PC-3 (cell line): ENCODE results near the gene ZNF717. TPM values are rescaled to one million over a fixed set of nuclear protein-coding genes. Genes with fewer than 3 reads are reported as not detected.
"Not testable (repeated sequence)": the region's sequence is repeated elsewhere in the genome, so short reads cannot be mapped to it uniquely, and the experiment has no call there.

Experiments
- ATAC-seq: fragments of 200-7000 bp; cut with Tn5 transposase; 2 replicates; pipeline ENCODE4 v1.9.1; 2020; ENCODE audit warnings: mild to moderate bottlenecking, moderate library complexity
- Bru-seq: library from RNA; stranded (reverse); fragments of 400-500 nt; gene quantifications from one replicate; lab custom pipeline; 2021; lab: Mats Ljungman, UMichigan
- BruChase-seq, 2 experiments: library from RNA; stranded (reverse); fragments of 400-500 nt; gene quantifications; one replicate each; lab custom pipeline; 2021; lab: Mats Ljungman, UMichigan
- BruUV-seq: library from RNA; stranded (reverse); fragments of 400-500 nt; replicated peaks from 2 replicates; lab custom pipeline; 2021; lab: Mats Ljungman, UMichigan
- CTCF ChIA-PET: fragments of 300-600 bp; sonication (Branson Sonifier 250); formaldehyde crosslinking; loops from one replicate; lab custom pipeline; 2022; ENCODE audit warnings: antibody characterized with exemption; lab: Charles Lee
- POLR2A ChIA-PET: fragments of 300-600 bp; sonication (Branson Sonifier 250); formaldehyde crosslinking; loops from one replicate; lab custom pipeline; 2022; ENCODE audit warnings: antibody characterized with exemption; ENCODE audit not compliant: unreplicated experiment; lab: Charles Lee
- DNase-seq: peaks from one replicate; pipeline ENCODE4 v3.0.0-alpha.2; 2015
- H2AFZ ChIP-seq: fragments of 300-600 bp; sonication (generic); 2 replicates; pipeline ENCODE4 v1.6.0; 2016; ENCODE audit warnings: antibody characterized with exemption, low read length
- H3F3A ChIP-seq: fragments of 300-600 bp; sonication (generic); one replicate; pipeline ENCODE4 v1.6.0; 2017; ENCODE audit warnings: antibody characterized with exemption, low read length, control low read depth, mild to moderate bottlenecking; ENCODE audit not compliant: unreplicated experiment
- H3K27ac ChIP-seq: fragments of 300-600 bp; sonication (generic); 2 replicates; pipeline ENCODE4 v1.5.1; 2016; ENCODE audit warnings: mild to moderate bottlenecking, low read length
- H3K27me3 ChIP-seq: fragments of 300-600 bp; sonication (generic); 2 replicates; pipeline ENCODE4 v1.6.1; 2016; ENCODE audit warnings: low read length, mixed read lengths
- H3K36me3 ChIP-seq: fragments of 300-600 bp; sonication (generic); 2 replicates; pipeline ENCODE4 v1.6.1; 2016; ENCODE audit warnings: low read depth, mixed run types, low read length, mixed read lengths
- H3K4me1 ChIP-seq: fragments of 300-600 bp; sonication (generic); 2 replicates; pipeline ENCODE4 v1.5.1; 2016; ENCODE audit warnings: low read length; ENCODE audit not compliant: insufficient read depth
- H3K4me2 ChIP-seq: fragments of 300-600 bp; sonication (generic); 2 replicates; pipeline ENCODE4 v1.6.0; 2016; ENCODE audit warnings: low read length
- H3K4me3 ChIP-seq: fragments of 300-600 bp; sonication (generic); 2 replicates; pipeline ENCODE4 v1.5.1; 2016; ENCODE audit warnings: mild to moderate bottlenecking, low read length, mixed read lengths
- H3K79me2 ChIP-seq: fragments of 300-600 bp; sonication (generic); 2 replicates; pipeline ENCODE4 v1.6.1; 2017; ENCODE audit warnings: low read length, mixed read lengths
- H3K9ac ChIP-seq: fragments of 300-600 bp; sonication (generic); 2 replicates; pipeline ENCODE4 v1.6.0; 2016; ENCODE audit warnings: mild to moderate bottlenecking, low read length
- H3K9me2 ChIP-seq: fragments of 300-600 bp; sonication (generic); replicated peaks from 2 replicates; pipeline ENCODE4 v1.6.1; 2016; ENCODE audit warnings: mixed run types, low read length, mixed read lengths
- H3K9me3 ChIP-seq: fragments of 300-600 bp; sonication (generic); 2 replicates; pipeline ENCODE4 v1.6.1; 2016; ENCODE audit warnings: low read length, mixed read lengths
- H4K20me1 ChIP-seq: fragments of 300-600 bp; sonication (generic); 2 replicates; pipeline ENCODE4 v1.6.1; 2016; ENCODE audit warnings: low read length, mixed read lengths
- intact Hi-C: fragments of 100-400 bp; cut with micrococcal nuclease; formaldehyde crosslinking; loops from 2 replicates; pipeline ENCODE4 v1.9.0; 2023
- long read RNA-seq: library from polyadenylated mRNA; unstranded; transcript quantifications from one replicate; pipeline ENCODE4 v2.0.0, GENCODE V29; 2021; ENCODE audit not compliant: unreplicated experiment
- total RNA-seq: library from RNA; depleted of rRNA; stranded (reverse); fragments of >200 nt; gene quantifications from 2 replicates; pipeline ENCODE4 v1.2.3, GENCODE V29; 2014; rRNA removed
- TF ChIP-seq, protein P1 (sequence below): fragments of 300-600 bp; sonication (generic); conservative IDR thresholded peaks from 2 replicates; pipeline ENCODE4 v1.5.1; 2017; ENCODE audit warnings: antibody characterized with exemption, low read depth, mild to moderate bottlenecking, low read length

Gene ZNF717
- total RNA-seq (5.2 and 6.7 TPM in 2 replicates), Bru-seq, nascent RNA (percentile 66 among the genes with signal in this experiment), BruChase-seq, experiment 1, labeled RNA remaining after a 6-hour chase (percentile 62 among the genes with signal in this experiment), BruChase-seq, experiment 2, labeled RNA remaining after a 2-hour chase (percentile 69 among the genes with signal in this experiment)
- long read RNA-seq, partial matches to known transcripts: 2 of 22 reads
- long read RNA-seq, other reads (novel, unspliced or antisense): 17 of 22 reads

DNA sequence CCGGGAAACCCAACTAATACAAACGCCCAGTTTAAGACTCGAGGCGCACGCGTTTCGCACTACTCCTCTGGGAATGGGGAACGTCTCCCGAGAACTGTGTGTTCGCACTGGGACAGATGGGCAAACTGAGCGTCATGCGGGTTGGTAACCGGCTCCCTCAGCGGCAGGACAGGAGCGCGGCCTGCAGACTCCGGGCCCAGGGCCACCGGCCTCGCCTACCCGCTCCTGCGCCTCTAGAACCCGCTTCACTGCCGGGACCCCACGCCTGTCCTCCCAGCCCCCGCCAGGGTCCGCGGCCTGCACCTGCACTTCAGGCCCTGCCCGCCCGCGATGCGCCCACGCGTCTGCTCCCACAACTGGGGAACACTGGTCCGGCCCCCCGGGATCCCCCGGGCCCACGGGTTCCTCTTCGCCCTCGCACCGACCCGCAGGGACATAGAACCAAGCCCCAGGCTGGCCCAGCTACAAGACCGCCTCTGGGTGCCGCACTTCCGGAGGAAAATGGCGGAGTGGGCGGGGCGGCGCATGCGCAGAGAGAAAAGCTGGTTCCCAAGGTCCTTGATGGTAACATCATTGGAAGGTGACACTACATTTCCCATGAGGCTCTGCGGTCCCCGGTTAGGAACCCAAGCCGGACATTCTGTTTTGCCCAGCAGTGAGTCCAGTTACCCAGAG is at the start of gene ZNF717:
Gene ZNF717 (minus strand): TSS at position 469 of the 675 bp plus-strand sequence. CDS start 2,187 bp downstream, outside the sequence.
- H3K27me3 ChIP-seq, intact Hi-C loops, H3K9me2 ChIP-seq, POLR2A ChIA-PET, H3F3A ChIP-seq, H3K27ac ChIP-seq, H3K79me2 ChIP-seq, H3K4me1 ChIP-seq, H3K9me3 ChIP-seq, ATAC-seq, H4K20me1 ChIP-seq, H3K36me3 ChIP-seq, CTCF ChIA-PET: not testable (repeated sequence)
- DNase-seq: peak; percentile 71
- BruUV-seq: TSS peak; percentile 55
- peak within 1 kb of the TSS; percentile 72 for H3K4me3 ChIP-seq
- peak within 1 kb of the TSS; percentile 77 for H2AFZ ChIP-seq
- peak within 1 kb of the TSS; percentile 82 for H3K4me2 ChIP-seq
- H3K9ac ChIP-seq: peak within 1 kb of the TSS; percentile 88

DNA sequence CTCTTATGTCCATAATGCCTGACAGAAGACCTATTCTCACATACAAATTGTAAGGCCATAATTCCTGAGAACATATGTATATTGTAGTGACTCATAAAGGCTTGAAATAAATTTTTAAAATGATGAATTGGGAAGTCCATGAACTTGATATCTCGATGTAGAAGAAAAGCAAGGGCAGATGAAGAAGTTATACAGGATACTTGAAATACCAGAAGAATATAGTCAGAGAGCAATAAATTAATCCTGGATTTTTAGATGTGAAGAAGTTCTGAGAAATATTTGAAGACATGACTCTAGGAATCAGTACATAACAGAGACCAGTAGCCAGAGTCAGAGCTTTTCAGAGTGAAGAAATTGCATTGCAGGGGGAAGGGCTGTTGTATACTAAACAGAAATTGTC is 45.7 kb upstream of the ZNF717 start:
- H3K27ac ChIP-seq, BruUV-seq, intact Hi-C loops, DNase-seq, H3K4me3 ChIP-seq, H3F3A ChIP-seq, POLR2A ChIA-PET, H3K4me2 ChIP-seq, H3K79me2 ChIP-seq, H3K4me1 ChIP-seq, H3K9me2 ChIP-seq, H3K9me3 ChIP-seq, H4K20me1 ChIP-seq, H2AFZ ChIP-seq, H3K27me3 ChIP-seq, CTCF ChIA-PET, H3K9ac ChIP-seq, ATAC-seq, H3K36me3 ChIP-seq: not testable (repeated sequence)

DNA sequence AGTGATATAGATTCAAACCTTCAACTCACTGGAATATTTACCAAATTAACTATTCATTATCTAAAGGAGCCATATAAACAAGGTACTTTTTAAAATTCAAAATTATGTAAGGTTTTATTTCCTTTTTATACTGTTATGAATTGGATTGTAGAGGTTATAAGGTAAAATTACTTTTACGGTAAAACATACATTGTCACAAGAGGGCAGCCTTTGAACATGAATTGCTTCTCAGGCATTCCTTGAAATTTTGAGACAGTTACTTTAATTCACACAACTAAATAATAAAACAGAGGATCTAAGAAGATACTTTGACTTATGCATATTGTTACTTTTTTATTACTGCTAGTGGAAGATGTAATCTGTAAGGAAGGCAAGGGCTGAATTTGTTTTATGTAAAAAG is 32.7 kb upstream of the ZNF717 start:
- peak; percentile 40 for DNase-seq
- H3K79me2 ChIP-seq, H3K9me2 ChIP-seq, H3K4me1 ChIP-seq, H3K36me3 ChIP-seq, CTCF ChIA-PET, H3F3A ChIP-seq, H3K27me3 ChIP-seq, H3K9ac ChIP-seq, H3K27ac ChIP-seq, H4K20me1 ChIP-seq, BruUV-seq, H2AFZ ChIP-seq, H3K9me3 ChIP-seq, H3K4me2 ChIP-seq, ATAC-seq, H3K4me3 ChIP-seq, POLR2A ChIA-PET: not testable (repeated sequence)
- TF ChIP-seq, protein P1, sequence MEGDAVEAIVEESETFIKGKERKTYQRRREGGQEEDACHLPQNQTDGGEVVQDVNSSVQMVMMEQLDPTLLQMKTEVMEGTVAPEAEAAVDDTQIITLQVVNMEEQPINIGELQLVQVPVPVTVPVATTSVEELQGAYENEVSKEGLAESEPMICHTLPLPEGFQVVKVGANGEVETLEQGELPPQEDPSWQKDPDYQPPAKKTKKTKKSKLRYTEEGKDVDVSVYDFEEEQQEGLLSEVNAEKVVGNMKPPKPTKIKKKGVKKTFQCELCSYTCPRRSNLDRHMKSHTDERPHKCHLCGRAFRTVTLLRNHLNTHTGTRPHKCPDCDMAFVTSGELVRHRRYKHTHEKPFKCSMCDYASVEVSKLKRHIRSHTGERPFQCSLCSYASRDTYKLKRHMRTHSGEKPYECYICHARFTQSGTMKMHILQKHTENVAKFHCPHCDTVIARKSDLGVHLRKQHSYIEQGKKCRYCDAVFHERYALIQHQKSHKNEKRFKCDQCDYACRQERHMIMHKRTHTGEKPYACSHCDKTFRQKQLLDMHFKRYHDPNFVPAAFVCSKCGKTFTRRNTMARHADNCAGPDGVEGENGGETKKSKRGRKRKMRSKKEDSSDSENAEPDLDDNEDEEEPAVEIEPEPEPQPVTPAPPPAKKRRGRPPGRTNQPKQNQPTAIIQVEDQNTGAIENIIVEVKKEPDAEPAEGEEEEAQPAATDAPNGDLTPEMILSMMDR: peak; percentile 57
- intact Hi-C loops: loop anchor here (1.0 to 5.0 kb wide), 5 partner anchors 204 to 769 kb away; no protein-coding TSS in a partner anchor

DNA sequence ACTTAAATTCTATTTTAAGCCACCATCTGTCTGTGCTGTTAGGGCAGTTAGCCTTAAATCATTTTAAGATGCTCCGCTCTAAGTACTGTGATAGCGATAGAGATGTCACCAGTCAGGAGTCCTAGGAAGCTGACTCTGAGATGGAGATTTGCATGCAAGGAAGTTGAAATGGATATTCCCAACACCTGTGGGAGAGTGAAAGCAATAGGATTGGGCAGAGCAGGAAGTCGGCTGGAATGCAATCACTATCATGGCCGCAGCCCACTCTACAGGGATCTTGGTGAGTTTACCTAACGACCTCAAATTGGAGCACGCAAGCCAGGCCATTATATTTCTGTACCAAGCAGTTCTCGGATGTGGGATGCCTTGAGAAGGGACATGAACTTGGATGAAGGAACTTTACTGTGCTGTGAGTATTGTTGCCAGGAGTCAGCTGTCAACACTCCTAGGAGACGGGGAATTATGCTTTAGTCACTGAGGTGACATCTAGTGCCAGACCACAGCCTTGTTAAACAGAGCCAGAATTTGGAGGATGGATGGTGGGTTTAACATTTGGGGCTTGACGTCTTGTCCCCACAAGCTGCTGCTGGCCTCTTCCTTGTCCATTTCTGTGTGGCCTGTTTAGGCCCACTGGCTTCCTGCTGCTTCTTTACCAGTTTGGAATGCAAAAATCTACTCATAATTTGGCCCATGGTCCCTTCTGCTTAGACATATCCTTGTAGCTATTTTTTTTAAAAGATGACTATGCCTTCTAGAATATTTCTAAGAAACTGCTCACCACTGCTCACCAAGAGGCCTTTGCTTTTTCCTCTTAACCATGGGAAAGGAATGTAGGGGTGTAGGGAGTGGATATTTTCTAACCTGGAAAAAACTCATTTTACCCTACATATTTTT is 31.2 kb upstream of the ZNF717 start:
- H3K27ac ChIP-seq, H3K4me1 ChIP-seq, H3K36me3 ChIP-seq, H2AFZ ChIP-seq, H3K9ac ChIP-seq, H3K4me3 ChIP-seq, ATAC-seq, POLR2A ChIA-PET, BruUV-seq, H3K4me2 ChIP-seq, H4K20me1 ChIP-seq, H3K9me3 ChIP-seq, DNase-seq, CTCF ChIA-PET, H3F3A ChIP-seq, H3K27me3 ChIP-seq, H3K79me2 ChIP-seq, H3K9me2 ChIP-seq: not testable (repeated sequence)
- intact Hi-C loops: loop anchor here (5.0 kb wide), 3 partner anchors 206 to 771 kb away; no protein-coding TSS in a partner anchor
